ENCODE data around the gene TGFBR3L.

DNA sequence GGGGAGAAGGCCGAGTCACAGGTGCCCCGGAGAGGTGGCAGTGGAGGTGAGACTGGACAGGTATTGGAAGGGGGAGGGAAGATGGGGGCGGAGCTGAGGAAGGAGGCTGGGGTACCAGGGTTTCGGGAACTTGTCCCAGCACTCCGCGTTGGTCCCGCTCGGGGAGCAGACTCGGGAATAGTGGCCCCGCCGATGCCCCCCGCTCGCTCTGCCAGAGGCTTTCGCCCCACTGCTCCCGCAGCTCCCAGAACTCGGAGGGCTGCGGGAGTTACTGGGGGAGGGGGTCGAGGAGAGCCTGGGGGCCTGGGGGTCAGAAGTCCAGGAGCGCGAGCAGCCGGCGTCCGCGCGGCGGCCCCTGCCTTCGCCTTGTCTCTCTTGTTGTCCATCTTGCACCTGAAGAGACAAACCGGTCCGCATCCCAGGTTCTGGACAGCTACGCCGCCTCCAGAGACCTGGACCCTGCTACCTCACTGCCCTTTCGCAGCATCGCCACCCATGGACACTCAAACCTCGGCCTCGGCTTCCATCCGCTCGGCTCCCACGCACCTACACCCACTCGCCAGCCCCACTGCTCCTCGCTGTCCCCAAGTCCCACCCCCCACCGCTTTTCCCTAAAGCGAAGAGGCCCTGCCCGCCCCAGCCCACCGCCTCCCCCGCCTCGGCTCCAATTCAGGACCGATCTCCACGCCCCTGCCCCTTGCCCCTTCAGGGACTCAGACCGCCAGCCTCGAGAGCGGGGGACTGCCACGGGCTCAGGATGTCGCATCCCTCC, 41.1 kb upstream of the TGFBR3L start:
- TF ChIP-seq, protein P1, sequence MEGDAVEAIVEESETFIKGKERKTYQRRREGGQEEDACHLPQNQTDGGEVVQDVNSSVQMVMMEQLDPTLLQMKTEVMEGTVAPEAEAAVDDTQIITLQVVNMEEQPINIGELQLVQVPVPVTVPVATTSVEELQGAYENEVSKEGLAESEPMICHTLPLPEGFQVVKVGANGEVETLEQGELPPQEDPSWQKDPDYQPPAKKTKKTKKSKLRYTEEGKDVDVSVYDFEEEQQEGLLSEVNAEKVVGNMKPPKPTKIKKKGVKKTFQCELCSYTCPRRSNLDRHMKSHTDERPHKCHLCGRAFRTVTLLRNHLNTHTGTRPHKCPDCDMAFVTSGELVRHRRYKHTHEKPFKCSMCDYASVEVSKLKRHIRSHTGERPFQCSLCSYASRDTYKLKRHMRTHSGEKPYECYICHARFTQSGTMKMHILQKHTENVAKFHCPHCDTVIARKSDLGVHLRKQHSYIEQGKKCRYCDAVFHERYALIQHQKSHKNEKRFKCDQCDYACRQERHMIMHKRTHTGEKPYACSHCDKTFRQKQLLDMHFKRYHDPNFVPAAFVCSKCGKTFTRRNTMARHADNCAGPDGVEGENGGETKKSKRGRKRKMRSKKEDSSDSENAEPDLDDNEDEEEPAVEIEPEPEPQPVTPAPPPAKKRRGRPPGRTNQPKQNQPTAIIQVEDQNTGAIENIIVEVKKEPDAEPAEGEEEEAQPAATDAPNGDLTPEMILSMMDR (IDR thresholded peaks at IDR 0.05), result no peak
- TF ChIP-seq POLR2A (IDR thresholded peaks at IDR 0.05), result no peak

All from body of pancreas (tissue), 4 donors.